PFSK-1 (cell line): Measurements from ENCODE around the gene SLC25A47.

Experiments
- FOXP2 ChIP-seq: optimal IDR thresholded peaks from 2 replicates; pipeline ENCODE3; 2011; ENCODE audit warnings: borderline replicate concordance, control low read depth, inconsistent platforms; ENCODE audit not compliant: insufficient read depth; ENCODE audit errors: extremely low read length, extremely low read depth
- POLR2AphosphoS5 ChIP-seq: IDR thresholded peaks from 2 replicates; pipeline ENCODE4 v1.6.1; 2012; ENCODE audit warnings: low read depth, mild to moderate bottlenecking, control low read depth, low read length, moderate library complexity
- SIN3A ChIP-seq: IDR thresholded peaks from 2 replicates; pipeline ENCODE4 v1.6.1; 2012; ENCODE audit warnings: mild to moderate bottlenecking, low read length, moderate library complexity, borderline replicate concordance; ENCODE audit not compliant: insufficient read depth
- TAF1 ChIP-seq: IDR thresholded peaks from 2 replicates; pipeline ENCODE4 v1.6.1; 2012; ENCODE audit warnings: low read length, control low read depth, borderline replicate concordance; ENCODE audit not compliant: insufficient read depth
- TF ChIP-seq, protein P1 (sequence below), 2 experiments: IDR thresholded peaks; 2 replicates each; pipeline versions ENCODE4 v1.6.1 to v1.8.0; 2011 to 2012; ENCODE audit warnings: low read depth in 2 of 2, low read length in 2 of 2, control low read depth in 1 of 2, inconsistent platforms in 1 of 2, mild to moderate bottlenecking in 1 of 2, moderate library complexity in 1 of 2; ENCODE audit not compliant: insufficient read depth in 1 of 2

The SLC25A47 gene

DNA sequence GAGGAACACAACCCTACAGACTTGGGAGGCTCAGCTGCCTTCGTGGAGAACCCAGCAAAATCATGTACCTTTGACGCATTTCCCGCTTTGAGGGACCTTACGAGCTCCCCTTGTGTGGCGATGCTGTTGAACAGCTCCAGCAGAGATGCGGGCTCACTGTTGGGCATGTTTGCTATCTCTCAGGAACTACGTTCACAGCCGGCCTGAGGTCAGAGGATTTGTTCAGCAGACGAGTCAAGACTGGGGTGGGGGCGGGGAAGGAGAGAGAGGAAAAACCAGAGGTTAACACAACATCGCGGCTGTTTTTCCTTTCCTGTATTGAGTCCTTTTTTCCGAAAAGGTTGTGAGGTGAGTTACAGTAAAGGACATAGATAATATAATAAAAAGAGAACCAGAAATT lies 45.9 kb downstream of the SLC25A47 start:
- TF ChIP-seq FOXP2 (no peak), SIN3A (no peak), TAF1 (no peak), POLR2AphosphoS5 (no peak)
- TF ChIP-seq, protein P1, sequence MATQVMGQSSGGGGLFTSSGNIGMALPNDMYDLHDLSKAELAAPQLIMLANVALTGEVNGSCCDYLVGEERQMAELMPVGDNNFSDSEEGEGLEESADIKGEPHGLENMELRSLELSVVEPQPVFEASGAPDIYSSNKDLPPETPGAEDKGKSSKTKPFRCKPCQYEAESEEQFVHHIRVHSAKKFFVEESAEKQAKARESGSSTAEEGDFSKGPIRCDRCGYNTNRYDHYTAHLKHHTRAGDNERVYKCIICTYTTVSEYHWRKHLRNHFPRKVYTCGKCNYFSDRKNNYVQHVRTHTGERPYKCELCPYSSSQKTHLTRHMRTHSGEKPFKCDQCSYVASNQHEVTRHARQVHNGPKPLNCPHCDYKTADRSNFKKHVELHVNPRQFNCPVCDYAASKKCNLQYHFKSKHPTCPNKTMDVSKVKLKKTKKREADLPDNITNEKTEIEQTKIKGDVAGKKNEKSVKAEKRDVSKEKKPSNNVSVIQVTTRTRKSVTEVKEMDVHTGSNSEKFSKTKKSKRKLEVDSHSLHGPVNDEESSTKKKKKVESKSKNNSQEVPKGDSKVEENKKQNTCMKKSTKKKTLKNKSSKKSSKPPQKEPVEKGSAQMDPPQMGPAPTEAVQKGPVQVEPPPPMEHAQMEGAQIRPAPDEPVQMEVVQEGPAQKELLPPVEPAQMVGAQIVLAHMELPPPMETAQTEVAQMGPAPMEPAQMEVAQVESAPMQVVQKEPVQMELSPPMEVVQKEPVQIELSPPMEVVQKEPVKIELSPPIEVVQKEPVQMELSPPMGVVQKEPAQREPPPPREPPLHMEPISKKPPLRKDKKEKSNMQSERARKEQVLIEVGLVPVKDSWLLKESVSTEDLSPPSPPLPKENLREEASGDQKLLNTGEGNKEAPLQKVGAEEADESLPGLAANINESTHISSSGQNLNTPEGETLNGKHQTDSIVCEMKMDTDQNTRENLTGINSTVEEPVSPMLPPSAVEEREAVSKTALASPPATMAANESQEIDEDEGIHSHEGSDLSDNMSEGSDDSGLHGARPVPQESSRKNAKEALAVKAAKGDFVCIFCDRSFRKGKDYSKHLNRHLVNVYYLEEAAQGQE (IDR thresholded peaks at IDR 0.05; ENCODE audit: insufficient read depth in 1 of 2, low read depth in 2 of 2, low read length in 2 of 2): no peak

DNA sequence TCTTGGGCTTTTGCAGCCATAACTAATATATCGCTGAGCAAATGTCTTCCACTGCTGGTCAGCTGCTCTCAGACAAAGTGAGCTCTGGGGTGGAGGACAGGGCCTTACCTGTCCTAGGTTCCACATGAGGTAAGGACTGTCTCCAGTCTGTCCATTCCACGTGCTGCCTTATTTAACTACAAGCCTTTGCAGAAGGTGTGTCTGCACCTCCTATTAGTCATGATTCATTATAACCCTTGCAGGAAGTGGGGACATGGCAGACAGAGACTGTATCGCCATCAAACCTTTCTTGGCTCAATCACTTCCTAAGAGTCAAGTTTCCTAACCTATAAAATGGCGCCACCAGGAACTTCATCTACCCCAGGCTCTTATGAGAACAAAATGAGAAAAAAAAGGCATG lies 46.9 kb downstream of the SLC25A47 start:
- TF ChIP-seq, protein P1 (IDR thresholded peaks at IDR 0.05; ENCODE audit: insufficient read depth in 1 of 2, low read depth in 2 of 2, low read length in 2 of 2): no peak
- TF ChIP-seq SIN3A (no peak), POLR2AphosphoS5 (no peak), TAF1 (no peak), FOXP2 (no peak)

DNA sequence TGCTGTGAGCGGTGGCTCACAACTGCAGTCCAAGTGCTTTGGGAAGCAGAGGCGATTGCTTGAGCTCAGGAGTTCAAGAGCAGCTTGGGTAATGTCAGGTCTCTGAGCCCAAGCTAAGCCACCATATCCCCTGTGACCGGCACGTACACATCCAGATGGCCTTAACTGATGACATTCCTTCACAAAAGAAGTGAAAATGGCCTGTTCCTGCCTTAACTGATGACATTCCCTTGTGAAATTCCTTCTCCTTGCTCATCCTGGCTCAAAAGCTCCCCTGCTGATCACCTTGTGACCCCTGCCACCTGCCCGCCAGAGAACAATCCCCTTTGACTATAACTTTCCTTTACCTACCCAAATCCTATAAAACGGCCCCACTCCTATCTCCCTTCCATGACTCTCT lies 48.6 kb downstream of the SLC25A47 start:
- no peak for TF ChIP-seq TAF1
- TF ChIP-seq, protein P1 (IDR thresholded peaks at IDR 0.05; ENCODE audit: insufficient read depth in 1 of 2, low read depth in 2 of 2, low read length in 2 of 2): no peak
- TF ChIP-seq POLR2AphosphoS5: no peak
- no peak for TF ChIP-seq FOXP2
- TF ChIP-seq SIN3A: no peak

DNA sequence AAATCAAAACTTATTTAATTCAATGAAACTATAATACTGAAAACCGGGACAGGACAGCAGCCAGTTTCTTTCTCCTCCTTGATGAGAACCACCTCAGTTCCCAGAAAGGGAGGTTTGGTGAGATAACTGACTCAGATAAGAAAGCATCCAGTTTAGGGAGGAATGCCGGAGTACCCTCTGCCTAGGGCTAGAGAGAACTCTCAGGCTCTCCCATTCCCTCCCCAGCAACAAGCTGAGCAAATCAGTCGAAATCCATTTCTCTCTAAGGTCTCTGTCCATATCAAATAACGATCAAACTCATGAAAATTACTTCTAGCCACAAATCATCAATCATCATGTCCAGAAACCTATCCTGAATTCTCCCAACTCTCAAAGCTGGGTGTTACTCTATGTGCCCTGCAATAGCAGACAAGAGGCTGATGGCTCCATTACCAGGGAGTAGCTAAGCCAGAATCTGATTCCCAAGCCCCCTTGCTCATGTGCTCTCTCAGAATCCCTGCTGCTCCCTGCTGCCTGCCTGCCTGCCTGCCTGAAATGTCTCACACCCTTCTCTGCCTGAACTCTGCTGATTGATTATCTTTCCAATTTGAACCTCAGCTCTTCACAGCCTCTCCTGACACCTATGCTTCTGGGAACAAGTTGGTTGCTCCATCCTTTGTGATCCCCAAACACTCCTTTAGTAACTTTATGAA lies 49.4 kb downstream of the SLC25A47 start:
- no peak for TF ChIP-seq TAF1
- no peak for TF ChIP-seq FOXP2
- TF ChIP-seq POLR2AphosphoS5: no peak
- TF ChIP-seq, protein P1 (IDR thresholded peaks at IDR 0.05; ENCODE audit: insufficient read depth in 1 of 2, low read depth in 2 of 2, low read length in 2 of 2): no peak
- TF ChIP-seq SIN3A: no peak
